Adrenal gland (tissue), 12 donors: ENCODE results near the gene TCAIM. TPM values are rescaled to one million over a fixed set of nuclear protein-coding genes. Genes with fewer than 3 reads are reported as not detected.

Experiments
- DNase-seq, 7 donors: peaks; one replicate each; pipeline ENCODE4 v3.0.0-alpha.2; 2019 to 2020
- H3K27ac ChIP-seq, 5 donors: fragments of 200-600 bp; sonication (generic) in 4 of 5; 1 replicate in 3 of 5; 2 replicates in 2 of 5; pipeline versions ENCODE4 v1.5.1 to v1.8.0; 2016 to 2020; ENCODE audit warnings: mild to moderate bottlenecking in 1 of 5
- H3K27me3 ChIP-seq: fragments of 200-600 bp; 2 replicates; pipeline ENCODE4 v1.8.0; 2021
- H3K36me3 ChIP-seq, 2 donors: fragments of 200-600 bp; replicated peaks in 1 of 2; 1 replicate in 1 of 2; 2 replicates in 1 of 2; pipeline versions ENCODE4 v1.5.1 to v1.8.0; 2018 to 2022
- H3K4me1 ChIP-seq, 2 donors: fragments of 200-600 bp; replicated peaks in 1 of 2; 1 replicate in 1 of 2; 2 replicates in 1 of 2; pipeline versions ENCODE4 v1.5.1 to v1.8.0; 2018 to 2021
- H3K4me3 ChIP-seq, 4 donors: fragments of 200-600 bp; sonication (generic) in 3 of 4; one replicate each; pipeline ENCODE4 v1.5.1; 2016 to 2018
- H3K9me3 ChIP-seq, 3 donors: fragments of 200-600 bp; sonication (generic) in 1 of 3; replicated peaks in 1 of 3; 1 replicate in 2 of 3; 2 replicates in 1 of 3; pipeline versions ENCODE4 v1.5.1 to v1.8.0; 2016 to 2021
- POLR2A ChIP-seq, 2 donors: fragments of 450-650 bp; IDR thresholded peaks; one replicate each; pipeline ENCODE4 v1.6.1; 2017; ENCODE audit warnings: antibody characterized with exemption in 2 of 2, mild to moderate bottlenecking in 2 of 2, moderate library complexity in 1 of 2
- WGBS, 4 donors: extraction: QIAGEN DNeasy Blood & Tissue Kit in 2 of 4; methylation state at CpG; one replicate each; pipeline versions ENCODE4 v1.1.5 to v1.1.7; 2013 to 2017; 5-methylcytosine and 5-hydroxymethylcytosine counted together
- intact Hi-C, 2 donors: fragments of 100-400 bp; cut with DNase I; formaldehyde crosslinking; loops; one replicate each; pipeline versions ENCODE4 v1.14.1 to v1.15.0; 2022 to 2023
- polyA plus RNA-seq, 3 donors: library from polyadenylated mRNA; stranded (reverse); fragments of 200-250 nt in 2 of 3; fragments of 350-450 nt in 1 of 3; fragmentation: Illumina TruSeq in 1 of 3; extraction: RNeasy Lipid Tissue Mini Kit (QIAGEN cat#74804) in 1 of 3; gene quantifications; one replicate each; pipeline ENCODE4 v1.2.3, GENCODE V29; 2013 to 2014
- total RNA-seq, 9 donors: library from RNA; depleted of rRNA in 4 of 9; stranded (reverse); fragments of >200 nt in 4 of 9; fragments of 120-200 nt in 1 of 9; fragmentation: NEBNext Ultra II Directional in 1 of 9; extraction: Animal tissue kit (Norgen Biotek cat#: 25700) in 1 of 9; gene quantifications; one replicate each; pipeline versions ENCODE4 v1.1.0 to v1.2.4, GENCODE V29; 2013 to 2023
- TF ChIP-seq, protein P1 (sequence below), 6 experiments: fragments of 450-650 bp in 4 of 6; fragments of 200-600 bp in 2 of 6; sonication (generic) in 1 of 6; IDR thresholded peaks; 1 replicate in 5 of 6; 2 replicates in 1 of 6; pipeline versions ENCODE4 v1.5.1 to v1.8.0; 2016 to 2021; ENCODE audit warnings: antibody characterized with exemption in 6 of 6, mild to moderate bottlenecking in 2 of 6, moderate library complexity in 1 of 6
- donor health status: healthy with polysubstance abuse.
- donor health status: Bipolar disorder and iron deficiency.
- donor health status: DM: yes; HTN: yes; CAD: no.
- donor health status: DM: no; HTN: no; CAD: no.
- donor health status: DM: no; HTN: no; CAD: no.
- donor health status: DM: yes; HTN: yes; CAD: no.

The TCAIM gene
- total and polyA plus RNA-seq, 12 donors, result 11.8 to 51.9 (median 31.8) TPM

DNA sequence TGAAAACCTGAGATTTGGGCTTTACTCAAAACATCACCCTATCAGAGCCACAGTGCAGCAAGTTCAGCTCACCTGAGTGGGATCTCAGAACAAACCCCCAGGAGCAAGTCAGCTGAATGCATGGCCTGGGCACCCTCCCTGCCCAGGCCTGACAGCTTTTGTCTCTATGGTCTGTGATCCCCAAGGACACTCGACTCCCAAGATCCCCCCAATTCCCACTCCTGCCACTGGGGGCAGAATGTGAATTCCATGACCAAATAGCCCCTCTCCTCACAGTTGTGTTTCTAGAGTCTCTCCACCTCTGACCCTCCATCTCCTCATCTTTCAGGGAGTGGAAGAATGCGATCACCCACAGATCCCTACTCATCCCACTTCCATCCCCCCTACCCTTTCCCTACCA, 80.0 kb downstream of the TCAIM start:
- H3K27me3 ChIP-seq, result no peaks in the 10 kb centered on the region
- H3K9me3 ChIP-seq, result no peaks in the 10 kb centered on the region
- intact Hi-C loops, result no loop called here
- H3K4me1 ChIP-seq, result no peaks in the 10 kb centered on the region
- no peak overlapping the region for H3K4me3 ChIP-seq
- DNase-seq, result peak in 2 of 7 donors; percentile 13 to 17
- no peaks in the 10 kb centered on the region for H3K36me3 ChIP-seq
- WGBS, 4 donors, result 71 to 88% (median 77%) methylated on average over 2 of the region's 2 CpGs
- H3K27ac ChIP-seq, result no peak overlapping the region
- TF ChIP-seq, protein P1, sequence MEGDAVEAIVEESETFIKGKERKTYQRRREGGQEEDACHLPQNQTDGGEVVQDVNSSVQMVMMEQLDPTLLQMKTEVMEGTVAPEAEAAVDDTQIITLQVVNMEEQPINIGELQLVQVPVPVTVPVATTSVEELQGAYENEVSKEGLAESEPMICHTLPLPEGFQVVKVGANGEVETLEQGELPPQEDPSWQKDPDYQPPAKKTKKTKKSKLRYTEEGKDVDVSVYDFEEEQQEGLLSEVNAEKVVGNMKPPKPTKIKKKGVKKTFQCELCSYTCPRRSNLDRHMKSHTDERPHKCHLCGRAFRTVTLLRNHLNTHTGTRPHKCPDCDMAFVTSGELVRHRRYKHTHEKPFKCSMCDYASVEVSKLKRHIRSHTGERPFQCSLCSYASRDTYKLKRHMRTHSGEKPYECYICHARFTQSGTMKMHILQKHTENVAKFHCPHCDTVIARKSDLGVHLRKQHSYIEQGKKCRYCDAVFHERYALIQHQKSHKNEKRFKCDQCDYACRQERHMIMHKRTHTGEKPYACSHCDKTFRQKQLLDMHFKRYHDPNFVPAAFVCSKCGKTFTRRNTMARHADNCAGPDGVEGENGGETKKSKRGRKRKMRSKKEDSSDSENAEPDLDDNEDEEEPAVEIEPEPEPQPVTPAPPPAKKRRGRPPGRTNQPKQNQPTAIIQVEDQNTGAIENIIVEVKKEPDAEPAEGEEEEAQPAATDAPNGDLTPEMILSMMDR (IDR thresholded peaks at IDR 0.05), result peak in 1 of 6 experiments; percentile 5
- no peak for TF ChIP-seq POLR2A (IDR thresholded peaks at IDR 0.05)

DNA sequence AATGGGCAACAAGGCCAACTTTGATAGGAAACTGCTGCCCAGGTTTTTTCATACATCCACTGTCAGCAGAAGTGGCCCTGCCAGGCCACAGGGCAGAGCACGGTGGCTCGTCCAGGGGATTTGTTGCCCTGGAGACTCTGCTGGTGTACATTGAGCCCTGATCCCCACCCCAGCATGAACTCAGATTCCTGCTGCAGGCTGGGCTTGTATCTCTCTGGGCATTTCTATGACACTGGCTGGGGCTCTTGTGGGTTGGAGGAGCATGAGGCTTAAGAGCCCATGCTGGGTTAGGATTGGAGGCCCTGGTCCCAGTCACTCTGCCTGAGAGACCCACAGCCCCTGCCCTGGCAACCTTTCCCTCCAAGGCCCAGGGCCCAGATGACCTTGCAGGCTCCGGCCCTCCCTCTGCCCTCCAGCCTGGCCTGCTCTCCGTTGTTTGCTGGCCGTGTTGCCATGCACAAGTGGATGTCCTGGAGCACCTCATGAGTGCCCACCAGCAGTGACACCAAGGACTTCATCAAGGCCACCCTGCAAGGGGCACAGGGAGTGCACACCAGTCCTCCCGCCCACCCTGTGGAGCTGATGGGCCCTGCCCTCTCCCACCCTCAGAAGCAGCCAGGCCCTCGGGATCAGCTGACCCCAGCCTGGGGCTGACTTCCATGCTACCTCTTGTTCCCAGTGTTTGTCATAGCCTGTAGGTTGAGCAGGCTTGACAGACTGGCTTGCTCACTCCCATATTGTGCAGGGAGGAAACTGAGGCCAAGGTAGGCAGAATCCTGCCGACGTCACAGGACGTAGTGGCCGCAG, 80.8 kb downstream of the TCAIM start:
- H3K36me3 ChIP-seq, result no peaks in the 10 kb centered on the region
- 77 to 90% (median 78%) methylated on average over 2 to 11 of the region's 11 CpGs for WGBS, 4 donors
- no peaks in the 10 kb centered on the region for H3K4me1 ChIP-seq
- H3K9me3 ChIP-seq, result no peaks in the 10 kb centered on the region
- intact Hi-C loops, result no loop called here
- no peak overlapping the region for H3K4me3 ChIP-seq
- H3K27me3 ChIP-seq, result no peaks in the 10 kb centered on the region
- H3K27ac ChIP-seq, result no peak overlapping the region
- DNase-seq, result peak in 3 of 7 donors; percentile 9 to 35 (median 10)
- no peak for TF ChIP-seq POLR2A (IDR thresholded peaks at IDR 0.05)
- TF ChIP-seq, protein P1 (IDR thresholded peaks at IDR 0.05), result no peak

DNA sequence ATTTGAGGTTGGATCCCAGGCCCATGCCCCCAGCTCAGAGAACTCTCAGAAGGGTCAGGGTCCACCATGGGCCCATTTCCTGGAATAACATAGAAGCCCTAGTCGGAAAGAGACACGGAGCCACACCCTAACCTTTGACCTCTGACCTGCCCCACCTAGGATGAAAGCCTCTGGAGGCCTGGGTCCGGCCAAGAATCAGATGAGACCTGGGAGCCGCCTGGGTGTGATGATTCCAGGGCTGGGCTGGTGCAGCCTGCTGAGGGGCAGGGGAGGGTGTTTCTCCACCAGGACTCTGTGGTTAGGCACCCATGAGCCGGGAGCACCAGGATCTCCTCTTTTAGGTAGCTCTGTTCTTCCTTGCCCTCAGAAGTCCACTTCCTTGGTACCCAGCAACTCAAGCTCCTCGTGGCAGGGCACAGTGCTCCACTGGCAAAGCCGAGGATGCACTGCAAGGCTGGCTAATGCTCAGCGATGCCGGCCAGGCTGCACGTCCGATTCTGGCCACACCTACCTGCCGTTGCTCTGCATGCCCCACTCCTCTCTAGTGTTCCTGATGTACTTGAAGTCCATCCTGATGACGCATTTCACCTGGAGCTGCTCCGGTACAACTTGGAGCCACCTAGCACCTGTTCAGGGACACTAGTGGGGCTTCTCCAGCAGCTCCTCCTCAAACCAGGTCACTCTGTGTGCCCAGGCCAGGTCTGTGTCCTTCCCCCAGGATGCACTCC, 81.5 kb downstream of the TCAIM start:
- WGBS, 4 donors, result 84 to 93% (median 91%) methylated on average over 10 to 14 of the region's 14 CpGs
- H3K9me3 ChIP-seq, result no peaks in the 10 kb centered on the region
- no peak overlapping the region for H3K4me3 ChIP-seq
- no peaks in the 10 kb centered on the region for H3K36me3 ChIP-seq
- DNase-seq, result peak in 3 of 7 donors; percentile 4 to 15 (median 14)
- H3K4me1 ChIP-seq, result no peaks in the 10 kb centered on the region
- intact Hi-C loops, result no loop called here
- H3K27me3 ChIP-seq, result no peaks in the 10 kb centered on the region
- TF ChIP-seq POLR2A (IDR thresholded peaks at IDR 0.05), result no peak
- TF ChIP-seq, protein P1 (IDR thresholded peaks at IDR 0.05), result no peak
- no peak overlapping the region for H3K27ac ChIP-seq

DNA sequence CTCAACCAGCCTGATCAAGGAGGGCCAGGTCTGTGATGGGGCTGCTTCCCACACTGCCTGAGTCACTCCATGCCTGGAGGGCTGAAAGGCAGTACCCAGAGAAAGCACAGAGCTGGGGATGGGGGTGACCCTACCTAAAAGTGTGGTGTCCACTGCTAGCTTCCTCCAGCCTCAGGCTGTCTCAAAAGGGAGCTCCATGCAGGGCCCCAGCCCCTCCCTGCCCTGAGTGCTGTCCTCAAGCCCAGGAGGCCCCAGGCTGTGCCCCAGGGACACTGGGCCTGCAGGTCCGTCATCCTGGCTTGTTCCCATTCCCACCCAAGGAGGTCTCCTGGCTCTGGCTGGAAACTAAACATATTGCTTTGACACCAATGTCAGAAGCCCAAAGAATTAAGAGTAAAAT, 82.1 kb downstream of the TCAIM start:
- WGBS, 4 donors, result 80 to 95% (median 90%) methylated on average over 1 of the region's 1 CpG
- Histone ChIP-seq H3K9me3 (no peaks in the 10 kb centered on the region), H3K4me1 (no peaks in the 10 kb centered on the region), H3K27me3 (no peaks in the 10 kb centered on the region), H3K27ac (no peak overlapping the region), H3K4me3 (no peak overlapping the region), H3K36me3 (no peaks in the 10 kb centered on the region)
- intact Hi-C loops, result no loop called here
- TF ChIP-seq, protein P1 (IDR thresholded peaks at IDR 0.05), result no peak
- no peak for TF ChIP-seq POLR2A (IDR thresholded peaks at IDR 0.05)
- peak in 2 of 7 donors; percentile 4 to 31 for DNase-seq
